Neutrophil (primary cell): Measurements from ENCODE around the gene RNF113B.

ENCODE experiments used
- H3K27ac ChIP-seq: fragments of 200-600 bp; sonication (generic); 2 replicates; pipeline ENCODE4 v1.5.1; 2016; ENCODE audit warnings: mild to moderate bottlenecking, moderate library complexity
- H3K27me3 ChIP-seq: fragments of 200-600 bp; sonication (generic); 2 replicates; pipeline ENCODE4 v1.6.0; 2016; ENCODE audit warnings: mild to moderate bottlenecking
- H3K36me3 ChIP-seq: fragments of 200-600 bp; sonication (generic); 2 replicates; pipeline ENCODE4 v1.5.1; 2017
- H3K4me1 ChIP-seq, 2 experiments: fragments of 200-600 bp in 1 of 2; sonication (generic) in 1 of 2; 1 replicate in 1 of 2; 2 replicates in 1 of 2; pipeline versions ENCODE4 v1.5.1 to v1.6.1; 2013 to 2016; ENCODE audit warnings: low read depth in 1 of 2, low read length in 1 of 2, mild to moderate bottlenecking in 1 of 2, moderate library complexity in 1 of 2; ENCODE audit not compliant: control insufficient read depth in 1 of 2, insufficient read depth in 1 of 2
- H3K4me3 ChIP-seq, 2 experiments: fragments of 200-600 bp in 1 of 2; sonication (generic) in 1 of 2; 1 replicate in 1 of 2; 2 replicates in 1 of 2; pipeline ENCODE4 v1.5.1; 2013 to 2016; ENCODE audit warnings: low read depth in 1 of 2, low read length in 1 of 2, mild to moderate bottlenecking in 1 of 2, moderate library complexity in 1 of 2
- H3K9me3 ChIP-seq: fragments of 200-600 bp; sonication (generic); 2 replicates; pipeline ENCODE4 v1.5.1; 2016
- CTCF ChIP-seq: fragments of 200-600 bp; sonication (generic); IDR thresholded peaks from 2 replicates; pipeline ENCODE4 v1.5.1; 2016; ENCODE audit warnings: antibody characterized with exemption

The RNF113B gene

GRCh38 chr13:98134901-98135300 lies 42.2 kb downstream of the RNF113B start:
- Histone ChIP-seq H3K4me1 (no peaks in the 10 kb centered on the region), H3K4me3 (no peak overlapping the region), H3K36me3 (no peaks in the 10 kb centered on the region), H3K27me3 (peaks cover 31% of the 10 kb centered on the region), H3K27ac (no peak overlapping the region), H3K9me3 (no peaks in the 10 kb centered on the region)
- TF ChIP-seq CTCF: no peak

GRCh38 chr13:98133946-98134345 lies 43.1 kb downstream of the RNF113B start:
- Histone ChIP-seq H3K27me3 (peaks cover 21% of the 10 kb centered on the region), H3K9me3 (no peaks in the 10 kb centered on the region), H3K4me1 (no peaks in the 10 kb centered on the region), H3K4me3 (no peak overlapping the region), H3K27ac (no peak overlapping the region), H3K36me3 (no peaks in the 10 kb centered on the region)
- no peak for TF ChIP-seq CTCF

- Histone ChIP-seq H3K27me3 (no peaks in the 10 kb centered on the region), H3K9me3 (no peaks in the 10 kb centered on the region), H3K36me3 (no peaks in the 10 kb centered on the region), H3K27ac (no peak overlapping the region), H3K4me1 (no peaks in the 10 kb centered on the region), H3K4me3 (no peak overlapping the region)
- no peak for TF ChIP-seq CTCF
Measured at GRCh38 chr13:98129059-98129746, 47.9 kb downstream of the RNF113B start.
